HG03135 (cell line): Measurements from ENCODE around the gene PLD5.

ENCODE experiments used
- ATAC-seq: cut with Tn5 transposase; IDR thresholded peaks from one replicate; pipeline ENCODE4 v1.9.1; 2021; ENCODE audit warnings: mild to moderate bottlenecking, moderate library complexity; ENCODE audit not compliant: unreplicated experiment

Gene PLD5

DNA sequence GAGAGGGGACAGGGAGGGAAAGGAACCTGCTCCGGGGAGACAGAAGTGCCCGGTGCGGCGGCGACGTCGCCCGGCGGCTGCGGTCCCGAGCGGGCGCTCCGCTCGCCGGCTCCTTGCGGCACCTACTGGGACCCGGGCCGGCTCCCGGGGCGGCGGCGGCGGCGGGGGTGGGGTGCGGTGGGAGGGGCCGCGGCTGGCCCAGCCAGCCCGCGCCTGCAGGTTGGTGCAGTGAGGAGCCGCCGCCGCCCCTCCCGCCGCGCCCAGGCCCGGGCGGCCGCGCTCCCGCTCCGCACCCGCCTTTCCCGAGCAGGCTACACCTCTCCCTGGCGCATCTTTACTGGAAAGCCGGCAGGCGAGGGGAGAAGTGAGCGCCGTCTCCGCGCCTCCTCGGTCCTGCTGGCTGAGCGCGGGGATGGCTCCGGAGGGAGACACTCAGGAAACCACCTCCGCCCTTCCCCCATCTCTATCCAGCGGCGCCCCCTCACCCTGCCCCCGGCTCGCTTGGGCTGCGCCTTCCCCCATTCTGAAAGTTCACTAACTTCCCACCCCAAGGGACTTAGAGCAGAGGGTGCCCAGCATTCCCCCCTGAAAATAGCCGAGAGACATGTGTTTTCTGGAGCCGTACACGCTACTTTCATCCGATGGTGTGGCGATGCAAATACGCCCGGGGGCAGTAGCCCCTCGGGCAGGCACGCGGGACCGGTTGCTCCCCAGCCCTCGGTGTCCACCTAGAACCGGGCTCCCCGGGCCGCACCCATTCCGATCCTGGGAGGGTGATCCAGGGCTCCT, at the start of gene PLD5:
TSS of gene PLD5 (minus strand) at position 127 of the 789 bp plus-strand sequence.
- ATAC-seq: no peak

DNA sequence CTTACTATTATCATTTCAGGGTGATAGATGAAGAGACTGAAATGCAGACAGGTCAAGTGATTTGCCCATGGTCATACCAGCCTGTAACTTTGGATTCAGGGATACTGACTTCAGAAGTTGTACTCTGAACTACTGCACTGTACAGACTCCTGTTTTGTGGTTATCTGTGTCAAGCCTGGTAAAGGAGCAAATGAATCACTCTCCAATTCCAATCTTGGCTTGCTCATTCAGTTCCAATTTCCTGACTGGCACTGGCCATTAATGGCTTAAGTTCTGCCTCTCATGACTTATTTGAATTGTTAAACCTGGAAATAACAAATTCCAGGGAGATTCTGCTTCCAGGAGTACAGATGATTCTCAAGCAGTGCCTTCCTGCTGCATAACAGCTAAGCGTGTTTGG, 45.4 kb upstream of the PLD5 start:
- no peak for ATAC-seq

DNA sequence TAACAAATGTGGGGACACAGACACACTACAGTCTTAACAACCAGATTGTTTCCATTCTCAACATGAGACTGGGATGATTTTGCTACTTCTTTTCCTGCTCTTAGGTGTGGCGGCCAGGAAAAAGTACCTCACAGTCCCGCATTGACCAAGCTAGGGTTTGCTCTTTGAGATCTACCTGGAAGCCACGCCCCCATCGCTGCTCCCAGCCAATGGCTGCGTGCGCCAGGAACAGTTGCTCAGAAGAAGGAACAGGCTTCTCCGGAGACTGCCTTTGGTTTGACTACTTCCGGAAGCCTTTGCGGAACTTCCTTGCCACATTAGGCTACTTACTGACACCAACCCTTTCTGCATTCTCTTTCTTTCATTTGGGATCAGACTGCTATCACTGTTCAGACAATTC, 44.2 kb upstream of the PLD5 start:
- no peak for ATAC-seq

DNA sequence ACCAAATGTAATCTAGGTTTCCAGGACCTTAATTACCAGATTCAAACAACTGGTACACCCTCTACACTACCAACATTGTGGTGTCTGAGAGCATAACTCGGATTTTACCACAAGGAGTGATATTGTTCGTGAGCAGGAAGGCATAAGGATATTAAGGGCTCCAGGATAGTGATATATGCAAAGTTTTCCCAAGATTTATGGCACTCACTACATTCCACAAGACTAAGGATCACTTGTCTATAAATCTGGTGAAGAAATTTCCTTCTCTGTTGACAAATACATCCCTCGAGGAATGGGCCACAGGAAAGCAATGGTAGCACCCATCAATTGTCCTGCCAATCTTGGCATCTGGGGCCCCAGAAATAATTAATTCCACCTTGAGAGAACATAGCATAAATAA, 43.1 kb upstream of the PLD5 start:
- no peak for ATAC-seq

DNA sequence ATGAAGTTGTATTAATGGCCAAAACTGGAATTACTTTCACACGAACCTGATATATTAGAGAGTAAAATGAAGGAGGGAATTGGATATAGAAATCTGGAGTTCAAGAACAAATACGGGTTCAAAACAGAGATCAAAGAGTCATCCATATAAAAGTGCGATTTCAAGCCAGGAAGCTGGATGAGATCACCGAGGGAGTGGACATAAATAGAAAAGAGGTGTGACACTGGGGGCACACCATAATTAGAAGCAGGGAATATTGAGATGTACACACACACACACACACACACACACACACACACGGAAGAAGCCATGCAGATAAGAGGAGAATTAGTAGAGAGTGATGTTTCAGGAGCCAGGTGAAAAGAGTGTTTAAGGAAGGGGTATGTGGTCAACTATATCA, 32.3 kb upstream of the PLD5 start:
- ATAC-seq: no peak

DNA sequence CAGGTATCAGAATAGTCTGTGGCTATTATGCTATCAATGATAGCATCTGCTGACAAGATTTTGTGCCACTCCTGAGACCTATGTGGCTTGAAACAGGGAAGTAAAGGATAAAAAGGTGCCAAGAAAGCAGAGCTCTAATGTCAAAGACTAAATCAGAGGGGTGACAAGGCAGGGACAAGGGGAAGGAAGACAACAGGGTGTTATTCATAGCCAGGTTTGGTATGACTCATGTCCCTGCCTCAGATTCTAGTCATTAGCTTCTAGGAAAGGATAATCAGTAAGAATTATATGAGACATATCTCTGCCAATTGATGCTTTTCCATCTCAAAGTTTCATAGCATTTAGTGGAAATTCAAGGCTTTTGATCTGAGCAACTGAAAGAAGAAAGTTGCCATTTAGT, 31.8 kb upstream of the PLD5 start:
- ATAC-seq: no peak

DNA sequence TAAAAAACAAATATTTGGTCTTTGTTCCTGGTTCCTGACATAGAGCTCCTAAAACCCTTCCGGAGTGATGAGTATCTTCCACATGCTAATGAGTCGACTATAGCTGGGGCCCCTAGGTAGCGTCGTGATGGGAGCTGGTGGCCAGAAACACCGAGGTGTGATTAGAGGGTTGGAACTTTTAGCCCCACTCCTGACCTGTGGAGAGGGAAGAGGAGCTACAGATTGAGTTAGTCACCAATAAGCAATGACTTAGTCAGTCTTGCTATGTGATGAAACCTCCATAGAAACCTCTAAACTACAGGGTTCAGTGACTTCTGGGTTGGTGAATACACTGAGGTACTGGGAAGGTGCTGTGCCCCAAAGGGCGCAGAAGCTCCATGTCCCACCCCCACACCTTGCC, 30.1 kb upstream of the PLD5 start:
- no peak for ATAC-seq

DNA sequence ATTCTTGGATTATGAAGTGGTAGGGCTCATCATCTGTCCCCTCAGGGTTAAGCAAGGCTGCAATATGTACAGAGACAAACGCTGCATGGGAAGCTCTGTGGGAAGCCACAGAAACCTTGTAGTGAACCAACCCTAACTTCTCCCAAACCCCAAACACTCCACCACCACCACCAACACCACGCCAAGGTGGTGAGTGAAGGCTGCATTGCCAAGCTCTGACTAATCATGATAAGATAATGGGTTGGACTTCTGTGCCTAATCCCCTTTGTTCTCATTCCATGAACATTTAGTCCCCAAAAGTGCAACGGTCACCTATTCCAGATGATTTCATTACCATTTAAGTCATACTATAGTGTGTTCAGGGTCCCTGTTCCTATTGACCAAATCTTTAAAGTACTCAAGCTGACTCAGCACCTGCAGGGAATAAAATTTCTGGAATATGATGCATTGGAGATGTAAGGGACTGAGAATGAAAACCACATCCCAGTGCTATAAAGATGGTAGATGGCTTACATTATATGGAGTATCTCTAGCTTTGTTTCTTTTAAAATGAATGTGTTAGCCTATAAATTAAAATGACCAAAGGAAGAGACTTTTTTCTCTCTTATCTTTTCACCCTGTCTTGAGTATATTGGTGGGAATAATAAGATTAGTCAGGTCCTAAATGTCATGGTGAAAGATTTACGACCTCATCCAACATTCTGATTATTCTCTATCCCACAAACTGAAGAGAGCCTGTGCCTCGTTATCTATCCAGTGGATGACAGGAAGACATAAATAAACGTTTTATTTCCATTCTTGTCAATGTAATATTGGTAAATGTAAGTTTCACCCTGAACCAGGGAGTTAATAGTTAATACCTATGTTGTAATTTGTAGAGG, 22.6 kb upstream of the PLD5 start:
- ATAC-seq: no peak

DNA sequence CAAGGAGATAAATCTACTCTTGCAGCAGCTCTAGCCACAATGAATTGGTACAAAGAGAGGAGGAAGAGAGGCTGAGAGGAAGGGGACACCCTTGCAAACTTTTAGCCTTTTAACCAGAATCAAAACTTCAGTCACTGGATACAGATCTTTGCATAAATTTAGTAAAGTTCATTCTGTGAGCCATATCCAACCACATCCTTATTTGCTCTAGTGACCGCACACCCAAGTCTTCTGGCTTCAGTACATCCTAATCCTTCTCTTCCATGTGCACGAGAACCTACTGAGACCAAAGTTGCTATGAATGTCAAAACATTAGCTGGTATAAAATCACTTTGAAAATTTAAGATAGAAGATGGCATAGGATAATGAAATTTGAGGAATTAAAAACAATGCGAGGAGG, 21.9 kb upstream of the PLD5 start:
- ATAC-seq: no peak

DNA sequence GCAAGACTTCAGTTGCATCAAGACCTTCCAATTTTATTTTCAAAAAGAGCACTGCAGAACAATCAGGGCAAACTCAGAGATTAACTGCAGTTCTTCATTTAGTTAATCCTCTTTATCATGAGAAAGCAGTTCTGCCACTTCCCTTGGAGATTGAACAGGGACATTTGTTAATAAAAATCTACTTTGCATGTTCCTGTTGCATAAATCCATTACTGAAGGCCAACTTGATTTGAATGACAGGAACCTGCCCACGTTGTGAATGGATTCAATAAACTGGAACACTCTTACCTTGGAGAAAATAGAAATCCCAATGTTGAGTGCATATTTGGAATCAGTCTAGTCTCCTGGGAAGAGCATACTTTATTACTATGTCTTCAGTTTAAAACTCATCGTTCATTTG, 19.6 kb upstream of the PLD5 start:
- ATAC-seq: no peak

DNA sequence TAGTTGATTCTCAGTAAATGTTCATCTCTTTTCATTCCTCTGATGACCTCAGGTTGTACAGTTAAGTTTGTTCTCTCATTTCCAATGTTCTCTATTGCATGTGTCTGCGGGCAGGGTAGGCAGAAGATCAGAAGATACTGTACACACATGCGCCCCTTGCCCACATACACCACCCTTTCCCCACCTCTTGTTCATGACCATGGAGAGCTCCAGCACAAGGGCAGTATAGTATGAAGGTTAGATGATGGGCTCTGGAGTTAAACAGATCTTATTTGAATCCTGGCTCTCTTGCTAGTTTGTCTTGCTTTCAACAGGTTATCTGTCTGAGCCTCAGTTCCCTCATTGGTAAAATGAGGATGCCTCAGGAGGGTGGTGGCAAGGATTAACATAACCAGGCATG, 17.8 kb upstream of the PLD5 start:
- ATAC-seq: no peak

DNA sequence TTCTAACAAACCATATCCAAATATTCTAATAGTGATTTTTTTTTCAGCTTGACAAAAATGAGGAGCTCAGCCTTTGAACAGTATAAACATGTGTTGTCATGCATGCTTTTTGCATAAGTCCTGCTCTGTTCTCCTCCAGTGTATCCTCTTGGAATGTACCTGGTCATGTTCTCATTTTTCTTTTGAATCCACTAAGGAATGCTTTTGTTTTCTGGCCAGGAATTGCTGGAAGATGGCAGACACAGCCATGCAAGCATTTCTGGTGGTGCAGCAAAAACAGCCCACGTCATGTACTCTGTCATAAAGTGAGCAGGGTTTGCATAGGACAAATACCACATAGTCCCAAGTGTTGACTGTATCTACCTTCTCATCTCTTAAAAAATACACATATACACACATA, 11.5 kb upstream of the PLD5 start:
- ATAC-seq: no peak

DNA sequence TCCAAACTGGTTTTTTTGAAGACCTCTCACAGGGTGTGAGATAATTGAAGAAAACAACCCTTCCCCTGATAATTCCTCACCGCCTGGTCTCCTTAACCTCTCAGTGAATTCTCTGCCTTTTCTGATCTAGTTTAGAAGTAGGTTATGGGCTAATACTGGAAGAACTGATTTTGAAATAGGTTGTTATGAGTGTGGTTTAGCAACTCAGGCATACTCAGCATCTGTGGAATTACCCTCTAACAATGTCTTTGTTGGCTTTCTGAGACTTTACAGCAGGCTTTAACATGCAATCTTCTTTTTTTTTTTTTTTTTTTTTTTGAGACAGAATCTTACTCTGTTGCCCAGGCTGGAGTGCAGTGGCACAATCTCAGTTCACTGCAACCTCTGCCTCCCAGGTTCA, 10.3 kb upstream of the PLD5 start:
- ATAC-seq: no peak

DNA sequence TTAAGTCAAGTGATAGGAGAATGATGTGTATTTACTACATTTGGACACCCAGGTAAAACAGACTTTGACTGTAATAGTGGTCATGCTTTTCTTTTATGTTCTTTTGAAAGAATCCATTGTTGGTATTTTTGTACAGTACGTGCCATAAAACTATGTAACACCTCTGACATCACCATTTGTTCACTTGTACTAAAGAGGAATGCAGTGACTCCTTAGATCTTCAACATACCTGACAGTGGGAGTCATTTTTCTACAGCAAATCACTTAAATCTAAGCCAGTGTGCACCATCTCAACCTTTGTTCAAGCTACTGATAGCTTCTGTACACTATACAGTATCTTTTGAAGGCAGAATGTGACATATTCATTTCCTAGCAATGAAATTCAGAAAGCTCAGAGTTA, 6.3 kb upstream of the PLD5 start:
- ATAC-seq: no peak

DNA sequence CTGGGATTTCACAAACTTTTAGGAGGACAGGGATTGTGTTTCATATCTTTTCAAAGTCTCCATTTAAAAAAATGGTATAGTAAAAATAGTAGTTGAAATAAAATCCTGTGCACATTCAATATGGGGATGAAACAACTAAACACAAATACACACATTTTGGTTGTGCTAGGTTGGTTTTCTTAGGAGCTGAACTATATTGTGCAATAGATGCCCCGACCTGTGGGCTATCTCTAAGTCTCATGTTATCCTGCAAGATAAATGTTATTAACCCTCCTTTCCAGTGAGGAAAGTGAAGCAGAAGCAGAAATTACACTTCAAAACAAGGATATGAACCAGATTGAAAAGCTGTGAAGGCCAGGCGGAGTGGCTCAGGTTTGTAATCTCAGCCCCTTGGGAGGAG, 1.3 kb upstream of the PLD5 start:
- ATAC-seq: no peak

DNA sequence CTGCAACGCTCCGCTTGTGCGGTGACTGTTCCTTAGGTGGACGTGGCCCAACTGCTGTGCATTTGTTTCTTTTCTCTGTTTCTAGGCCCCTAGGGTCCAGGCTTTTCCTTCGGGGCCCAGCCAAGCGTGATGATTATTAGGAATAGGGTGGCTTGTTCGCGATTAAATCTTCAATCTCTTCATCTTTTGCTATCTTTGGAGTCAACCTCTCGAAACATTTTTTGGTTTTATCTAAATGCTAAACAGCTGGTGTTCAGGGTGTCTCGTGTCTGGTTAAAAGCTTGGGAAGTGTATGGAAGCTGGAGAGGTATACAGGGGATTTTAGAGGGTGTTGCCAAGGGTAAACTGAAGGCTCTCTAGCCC, 844 bp upstream of the PLD5 start:
- ATAC-seq: no peak

DNA sequence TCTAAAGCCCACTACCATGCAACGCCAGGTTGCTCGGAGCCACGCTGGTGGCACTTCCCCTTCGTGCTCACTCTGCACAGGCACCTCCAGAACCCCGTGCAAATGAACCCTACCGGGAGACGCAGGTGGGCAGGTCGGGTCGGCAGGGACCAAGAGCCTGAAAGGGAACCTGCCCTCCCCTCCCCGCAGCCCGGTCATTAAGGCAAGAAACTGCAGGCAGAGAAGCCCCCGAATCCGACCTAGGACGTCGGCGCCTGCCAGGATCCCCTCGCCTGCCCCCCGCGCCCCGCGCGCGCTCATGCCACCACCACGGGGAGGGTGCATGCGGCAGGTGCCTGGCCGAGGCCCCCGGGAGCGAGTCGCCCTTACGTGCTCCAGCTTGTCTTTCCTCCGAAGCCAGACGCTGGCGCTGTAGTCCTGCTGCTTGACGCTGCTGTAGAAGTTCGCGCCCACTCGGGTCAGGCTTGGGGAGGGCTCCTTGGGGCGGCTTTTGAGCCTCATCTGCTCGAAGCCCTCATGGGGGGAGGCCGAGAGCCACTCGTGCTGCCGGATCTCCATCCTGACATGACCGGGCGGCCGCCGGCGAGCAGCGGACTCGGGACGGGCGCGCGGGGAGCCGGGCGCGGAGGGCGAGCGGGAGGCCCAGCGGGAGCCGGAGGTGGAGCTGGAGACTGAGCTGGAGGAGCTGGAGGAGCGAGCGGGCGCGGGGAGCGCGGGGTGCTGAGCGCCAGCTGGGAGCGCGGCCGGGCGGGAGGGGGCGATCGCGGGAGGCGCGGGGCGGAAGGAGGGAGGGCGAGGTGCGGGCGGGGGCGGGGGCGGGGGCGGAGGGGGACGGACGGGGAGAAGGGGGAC, 552 bp downstream of the PLD5 start:
- no peak for ATAC-seq

DNA sequence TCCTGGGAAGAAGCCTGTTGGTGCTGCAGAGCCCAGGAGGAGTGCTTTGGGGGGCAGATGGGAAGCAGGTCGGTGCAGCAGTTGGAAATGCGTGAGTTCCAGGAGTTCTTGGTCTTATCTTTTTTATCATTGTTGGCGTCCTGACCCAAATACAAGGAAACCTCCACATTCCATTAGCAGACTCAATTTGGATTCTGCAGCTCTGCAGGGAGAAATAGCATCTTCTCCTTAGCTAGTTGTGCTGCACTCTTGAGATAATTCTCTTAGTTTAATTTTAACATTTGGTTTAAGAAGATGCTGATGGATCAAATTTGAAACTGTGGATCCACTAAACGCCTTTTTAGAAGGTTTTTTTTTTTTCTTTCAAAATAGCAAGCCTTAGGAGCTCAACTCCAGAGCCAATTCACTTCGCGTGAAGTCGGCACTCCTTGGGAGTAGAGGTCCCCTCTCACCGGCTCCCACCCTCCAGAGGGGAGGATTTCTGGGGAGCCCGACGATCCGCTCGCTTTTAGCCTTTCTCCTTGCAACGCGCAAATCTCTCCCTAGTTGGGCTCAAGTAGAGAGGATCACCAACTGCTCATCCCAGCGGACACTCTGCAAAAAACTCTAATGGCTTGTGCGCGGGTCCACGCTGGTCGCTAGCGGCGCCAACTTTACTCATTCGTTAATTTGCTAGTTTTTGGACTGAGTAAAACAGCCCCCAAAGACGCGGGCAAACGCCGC, 1.3 kb downstream of the PLD5 start:
- no peak for ATAC-seq

DNA sequence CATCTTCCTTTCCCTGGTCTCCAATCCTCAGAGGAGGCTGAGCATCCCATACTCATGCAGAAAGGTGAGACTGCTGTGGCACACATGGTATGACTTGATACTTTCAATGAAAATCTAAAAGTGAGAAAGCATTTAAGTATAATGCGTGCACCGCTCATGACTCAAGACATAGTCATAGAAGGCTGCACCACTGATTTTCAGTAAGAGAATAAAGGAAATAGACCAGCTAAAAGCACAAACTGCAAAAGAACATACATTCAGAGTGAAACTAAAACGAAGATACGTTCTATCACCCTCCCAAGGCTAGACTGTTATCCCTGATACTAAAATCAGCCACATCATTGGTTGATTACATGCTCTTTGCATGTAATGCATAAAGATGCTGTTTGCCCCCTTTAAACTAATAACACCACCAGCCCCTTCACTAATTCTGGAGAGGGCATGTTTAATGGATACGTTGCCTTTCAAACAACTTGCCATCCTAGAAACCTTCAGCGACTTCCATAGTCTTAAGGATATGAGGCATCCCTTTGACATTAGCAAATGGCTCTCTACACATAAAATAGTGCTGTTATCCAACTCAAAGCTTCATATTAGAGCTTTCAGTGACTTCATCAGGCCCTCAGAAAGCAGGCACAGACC, 2.1 kb downstream of the PLD5 start:
- ATAC-seq: no peak

DNA sequence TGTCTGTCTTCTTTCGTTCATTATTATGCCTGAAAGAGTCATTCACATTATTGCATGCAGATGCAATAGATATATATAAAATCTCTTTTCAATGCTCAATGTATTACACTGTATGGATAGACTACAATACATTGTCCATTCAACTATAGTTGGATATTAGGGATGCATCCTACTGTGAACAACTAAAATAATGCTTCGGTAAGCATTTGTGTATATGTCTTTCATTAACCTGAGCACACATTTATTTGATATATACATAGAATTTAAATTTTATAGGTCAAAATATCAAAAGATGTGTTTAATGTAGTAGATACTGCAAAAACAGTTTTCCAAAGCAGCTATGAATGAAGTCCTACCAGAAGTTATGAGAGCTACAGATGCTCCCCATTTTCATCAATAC, 8.9 kb downstream of the PLD5 start:
- no peak for ATAC-seq
